Measurements from ENCODE around the gene RIC1. TPM values are rescaled to one million over a fixed set of nuclear protein-coding genes. Genes with fewer than 3 reads are reported as not detected.
A peak's percentile ranks its signal among the peaks of the same experiment; 100 is the strongest.

RIC1 gene
- total and polyA plus RNA-seq, 9 of the 15 experiments (the other 6 are each of a cell fraction or from before 2014, with no cell fraction given), result 3.2 to 25.8 (median 15.0) TPM

GRCh38 chr9:5631026-5631425 lies 2.1 kb downstream of the RIC1 start (continued):
- TF ChIP-seq REST (IDR thresholded peaks at IDR 0.05; ENCODE audit: borderline replicate concordance), result no peak
- TF ChIP-seq REST (CRISPR knock-in tag; IDR thresholded peaks at IDR 0.05; ENCODE audit: low read depth), result no peak

GRCh38 chr9:5632540-5632939 lies 3.6 kb downstream of the RIC1 start:
- Histone ChIP-seq H3K9me3 (replicated peaks; ENCODE audit: control insufficient read depth, insufficient read depth, low read depth, low read length) (peaks cover 10% of the 10 kb centered on the region), H3K27me3 (ENCODE audit: control insufficient read depth in 2 of 2, insufficient read depth in 2 of 2, low read length in 2 of 2) (no peaks in the 10 kb centered on the region), H2AFZ (ENCODE audit: low read depth, low read length) (no peak overlapping the region), H3K36me3 (ENCODE audit: control insufficient read depth, insufficient read depth, low read length) (peaks cover 1% of the 10 kb centered on the region; the same call in 1 of the 3 replicates), H3K4me1 (replicated peaks in 1 of 2; ENCODE audit: control insufficient read depth in 2 of 2, insufficient read depth in 2 of 2, low read length in 2 of 2) (peaks cover 0 to 6% of the 10 kb centered on the region in 2 experiments; a peak in 3 of 5 replicates), H4K20me1 (replicated peaks; ENCODE audit: control insufficient read depth, insufficient read depth, low read length) (no peaks in the 10 kb centered on the region), H3K79me2 (ENCODE audit: control insufficient read depth, insufficient read depth, low read length) (peaks cover 92% of the 10 kb centered on the region), H3K4me2 (ENCODE audit: insufficient read depth, low read length) (no peak overlapping the region; the same call in 1 of the 2 replicates), H3K4me3 (no peak overlapping the region), H3K27ac (ENCODE audit: extremely low read depth, low read depth, low read length) (no peak overlapping the region; the same call in 2 of the 3 replicates), H3K9ac (ENCODE audit: insufficient read depth in 1 of 2, low read depth in 2 of 2, low read length in 2 of 2) (no peak overlapping the region), H3K9me1 (ENCODE audit: control insufficient read depth, insufficient read depth, low read length) (no peaks in the 10 kb centered on the region)
- no TSS peak for BruUV-seq (replicated peaks)
- no peak for DNase-seq (ENCODE audit: extremely low read depth in 1 of 4, low spot score in 3 of 4)
- WGBS (ENCODE audit: insufficient coverage, low coverage, missing lambda C conversion rate), result 19% methylated on average over 3 of the region's 3 CpGs
- ChIA-PET POLR2A (no interaction called here), CTCF (ENCODE audit: low intra/inter-chr PET ratio) (no interaction called here)
- ATAC-seq, result no peak
- FAIRE-seq, result no peak
- intact Hi-C loops (cut with micrococcal nuclease), result loop anchor here (5.0 kb wide), 2 partner anchors 65 to 140 kb away; no protein-coding TSS in a partner anchor
- in situ Hi-C loops (cut with MboI), result no loop called here
- no peak for TF ChIP-seq C11orf30 (IDR thresholded peaks at IDR 0.05; ENCODE audit: low read depth)
- peak; percentile 42; the same call in 1 of the 2 replicates for TF ChIP-seq HMBOX1 (IDR thresholded peaks at IDR 0.05)
- no peak for TF ChIP-seq PBX2 (CRISPR knock-in tag; IDR thresholded peaks at IDR 0.05; ENCODE audit: low read depth)
- TF ChIP-seq PBX2 (tag; conservative IDR thresholded peaks at IDR 0.05; ENCODE audit: low read depth), result peak; percentile 44; the same call in 1 of the 2 replicates
- TF ChIP-seq ZNF717 (CRISPR knock-in tag; IDR thresholded peaks at IDR 0.05), result no peak
- peak; percentile 86 for TF ChIP-seq PKNOX1 (IDR thresholded peaks at IDR 0.05)
